ENCODE measurements around the gene ERCC5.

ERCC5 gene

DNA sequence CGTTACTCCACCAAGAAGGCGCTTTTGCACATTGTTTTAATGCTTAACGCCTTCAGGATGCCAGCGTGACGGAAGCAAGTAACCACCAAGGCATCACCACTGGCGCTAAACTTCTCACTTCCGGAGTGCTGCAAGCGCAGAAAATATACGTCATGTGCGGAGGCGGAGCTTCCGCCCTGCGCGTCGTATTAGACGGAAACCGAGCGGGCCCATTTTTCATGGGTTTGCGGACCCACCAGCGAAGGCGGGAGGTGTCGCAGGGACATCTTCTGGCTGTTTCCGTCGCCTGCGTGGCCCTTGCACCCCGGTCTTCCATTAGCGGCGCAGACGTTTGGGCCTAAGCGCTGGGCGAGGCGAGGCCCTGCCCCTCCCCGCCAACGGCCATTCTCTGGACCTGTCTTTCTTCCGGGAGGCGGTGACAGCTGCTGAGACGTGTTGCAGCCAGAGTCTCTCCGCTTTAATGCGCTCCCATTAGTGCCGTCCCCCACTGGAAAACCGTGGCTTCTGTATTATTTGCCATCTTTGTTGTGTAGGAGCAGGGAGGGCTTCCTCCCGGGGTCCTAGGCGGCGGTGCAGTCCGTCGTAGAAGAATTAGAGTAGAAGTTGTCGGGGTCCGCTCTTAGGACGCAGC is at the start of gene ERCC5:
Gene ERCC5, plus strand, starts transcription at position 403 of the 631 bp plus-strand sequence. CDS start 235 bp downstream, outside the sequence.
- DNase-seq, result peak; percentile 98

DNA sequence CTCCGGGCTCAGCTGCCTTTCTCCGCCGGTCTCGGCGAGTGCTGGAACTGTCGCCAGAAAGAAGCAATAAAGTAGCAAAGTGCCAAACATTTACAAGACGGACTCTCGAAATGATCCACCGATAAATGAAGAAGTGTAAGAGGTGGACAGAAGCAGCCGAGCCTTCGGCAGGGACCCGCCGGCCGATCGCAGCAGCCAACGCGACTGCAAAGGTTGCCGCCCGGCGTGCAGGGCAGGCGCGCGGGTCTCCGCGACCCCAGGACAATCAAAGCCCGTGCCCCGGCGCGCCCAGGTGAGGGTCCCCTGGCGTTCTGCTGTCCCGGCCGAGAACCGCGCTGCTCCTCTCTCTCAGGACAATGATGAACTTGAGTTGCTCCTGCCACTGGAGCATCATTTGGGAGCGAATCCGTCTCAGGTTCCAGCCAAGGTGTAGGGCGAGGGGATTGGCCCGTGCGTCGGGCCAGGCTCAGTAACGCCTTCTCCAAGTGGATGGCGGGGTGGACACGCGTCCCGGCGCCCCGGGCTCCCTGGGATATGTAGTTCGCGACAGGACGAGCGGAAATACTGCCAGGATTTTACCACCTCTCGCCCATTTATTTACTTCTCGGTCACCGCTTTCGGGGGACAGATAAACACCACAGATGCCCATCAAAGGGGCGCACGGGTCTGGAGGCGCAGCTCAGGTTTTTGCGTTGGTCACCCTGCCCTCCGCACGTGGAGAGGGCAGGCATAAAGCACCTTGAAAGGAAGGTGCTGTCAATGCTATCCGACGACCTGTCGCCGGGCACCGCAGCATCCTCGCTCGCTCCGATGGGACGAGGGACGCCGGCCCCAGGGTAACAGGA is 47.0 kb upstream of the ERCC5 start, which contains the start of the genes BIVM and POGLUT2:
Gene BIVM, plus strand, starts transcription at position 539 of the 845 bp plus-strand sequence. CDS start 8,149 bp downstream, outside the sequence.
Gene POGLUT2, minus strand, starts transcription at position 396 of the 845 bp plus-strand sequence. Its CDS starts 306 bp downstream, at position 90.
- DNase-seq, result peak; percentile 98

DNA sequence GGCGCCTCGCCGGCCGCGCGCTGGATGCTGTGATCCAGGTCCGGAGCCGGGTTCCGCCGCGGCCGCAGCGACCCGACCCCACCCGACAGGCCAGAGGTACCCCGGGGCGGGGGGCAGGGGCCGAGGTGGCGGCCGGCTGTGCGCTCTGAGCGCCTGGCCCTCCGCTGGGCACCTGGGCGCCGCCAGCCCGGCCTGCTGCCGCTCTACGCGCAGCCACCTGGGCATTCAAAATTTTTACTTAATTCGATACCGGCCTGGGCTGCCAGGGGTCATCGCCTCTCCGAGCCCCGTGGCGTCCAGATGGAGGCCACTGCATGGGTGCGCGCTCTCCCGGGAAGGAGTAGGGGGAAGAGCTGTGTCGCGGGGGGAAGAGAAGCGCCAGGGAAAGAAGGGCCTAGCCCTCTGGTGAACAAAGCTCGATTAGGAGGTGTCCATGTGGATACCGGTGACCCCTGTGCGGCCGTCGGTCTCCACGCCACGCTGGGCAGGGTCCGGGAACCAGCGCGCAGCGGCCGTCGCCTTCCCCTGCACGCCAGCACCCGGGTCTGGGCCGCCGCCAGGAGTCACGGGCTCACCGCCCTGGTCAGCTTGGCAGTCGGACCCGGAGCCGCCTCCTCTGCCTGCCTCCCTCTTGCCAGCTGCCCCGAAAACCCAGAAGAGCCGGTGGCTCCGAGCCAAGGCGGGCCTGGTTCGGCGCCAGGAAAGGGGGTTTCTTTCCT is 46.2 kb upstream of the ERCC5 start:
- DNase-seq, result peak; percentile 75

DNA sequence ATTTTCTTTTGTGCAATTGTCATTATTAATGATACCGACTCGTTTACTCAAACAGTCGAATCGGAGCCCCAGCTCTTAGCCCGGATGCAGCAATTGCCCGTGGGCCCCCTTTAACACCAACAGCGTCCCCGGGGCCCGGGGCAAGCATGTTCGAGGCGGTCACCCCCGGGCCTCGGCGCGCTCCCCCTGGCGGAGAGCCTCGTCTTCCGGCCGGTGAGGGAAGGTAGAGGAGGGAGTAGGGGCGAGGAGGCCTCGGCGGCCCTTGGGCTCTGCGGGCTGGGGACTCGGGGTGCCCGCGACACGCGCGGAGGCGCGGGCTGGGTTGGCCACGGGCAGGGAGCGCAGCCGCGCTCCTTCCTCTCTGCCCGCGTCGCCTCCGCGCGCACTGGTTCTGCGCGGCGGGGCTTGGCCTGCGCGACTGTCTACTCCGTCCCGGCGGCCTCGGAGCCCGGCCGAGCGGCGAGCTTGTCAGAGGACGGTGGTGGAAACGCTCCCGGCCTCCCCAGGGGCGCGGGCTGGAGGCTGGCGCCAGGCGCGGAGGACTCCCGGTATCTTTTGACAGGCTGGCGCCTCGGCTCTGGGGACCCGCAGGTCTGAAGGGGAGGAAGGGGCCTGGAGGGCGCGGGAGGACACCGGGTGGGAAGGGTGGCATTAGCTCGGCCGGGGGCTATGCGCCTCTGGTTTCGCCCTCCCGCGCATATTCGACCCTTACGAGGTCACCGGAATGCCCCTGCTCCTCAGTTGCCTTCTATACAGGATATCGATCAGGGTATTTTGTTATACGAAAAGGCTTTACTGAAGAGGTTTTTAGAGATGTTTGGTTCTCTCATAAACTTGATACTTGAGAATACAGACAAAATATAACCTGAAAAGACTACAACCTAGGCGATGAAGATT is 45.4 kb upstream of the ERCC5 start:
- peak; percentile 89 for DNase-seq

DNA sequence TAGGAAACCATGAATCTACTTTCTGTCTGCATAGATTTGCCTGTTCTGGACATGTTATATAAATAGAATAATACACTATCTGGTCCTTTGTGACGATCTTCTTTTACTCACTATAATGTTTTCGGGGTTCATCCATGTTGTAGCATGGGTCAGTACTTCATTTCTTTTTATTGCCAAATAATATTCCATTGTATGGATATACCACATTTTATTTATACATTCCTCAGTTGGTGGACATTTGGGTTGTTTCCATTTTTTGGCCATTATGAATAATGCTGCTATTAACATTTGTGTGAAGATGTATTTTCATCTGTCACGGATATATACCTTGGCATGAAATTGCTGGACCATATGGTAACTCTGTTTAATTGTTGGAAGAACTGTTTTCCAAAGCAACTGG is 40.2 kb upstream of the ERCC5 start:
- no peak for DNase-seq

DNA sequence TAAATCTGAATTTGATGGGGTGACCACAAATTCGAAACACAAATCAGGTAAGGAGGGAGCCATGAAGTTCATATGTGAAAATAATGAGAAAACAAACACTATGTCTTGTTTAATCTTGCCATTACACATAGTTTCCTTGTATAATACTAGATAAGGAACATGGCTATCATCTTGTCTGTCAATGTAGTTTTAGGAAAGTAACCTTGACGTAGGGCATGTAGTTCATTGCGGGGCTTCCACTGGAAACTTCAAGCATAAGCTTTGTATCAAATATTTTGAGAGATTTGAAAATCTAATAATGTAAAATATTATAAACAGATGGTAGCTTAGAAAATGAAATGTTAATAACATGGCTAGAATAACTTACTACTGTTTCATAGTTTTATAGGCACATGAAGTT is 38.1 kb upstream of the ERCC5 start:
- DNase-seq, result no peak

DNA sequence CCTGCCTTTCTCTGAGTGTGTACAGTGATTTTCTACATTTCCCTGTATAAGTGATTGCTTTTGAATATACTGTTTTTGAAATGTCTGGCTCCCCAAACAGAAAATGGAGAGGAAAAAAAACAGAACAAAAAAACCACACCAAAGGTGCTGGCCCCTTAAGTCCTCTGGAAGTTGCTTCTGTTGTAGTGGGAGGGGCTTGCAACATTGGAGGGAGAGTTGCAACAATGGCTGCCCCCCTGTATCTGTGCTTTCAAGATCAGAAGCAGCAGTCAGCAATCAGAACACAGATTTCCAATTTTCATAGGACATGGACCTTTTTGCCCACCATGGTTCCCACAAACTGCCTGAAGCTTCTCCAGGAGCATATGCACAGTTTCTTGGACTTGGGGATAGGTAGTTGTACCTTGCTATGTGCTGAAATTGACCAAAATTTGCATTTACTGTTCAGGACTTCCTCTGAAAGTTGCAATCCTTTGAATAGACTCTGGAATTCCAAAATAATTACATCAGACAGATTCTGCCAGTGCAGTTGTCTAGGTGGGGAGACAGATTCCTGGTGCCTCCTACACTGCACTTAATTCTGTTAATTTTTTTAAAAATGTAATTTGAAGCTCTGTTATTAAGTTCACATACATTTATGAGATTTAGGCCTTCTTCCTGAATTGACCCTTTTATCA is 33.1 kb upstream of the ERCC5 start:
- DNase-seq, result no peak

DNA sequence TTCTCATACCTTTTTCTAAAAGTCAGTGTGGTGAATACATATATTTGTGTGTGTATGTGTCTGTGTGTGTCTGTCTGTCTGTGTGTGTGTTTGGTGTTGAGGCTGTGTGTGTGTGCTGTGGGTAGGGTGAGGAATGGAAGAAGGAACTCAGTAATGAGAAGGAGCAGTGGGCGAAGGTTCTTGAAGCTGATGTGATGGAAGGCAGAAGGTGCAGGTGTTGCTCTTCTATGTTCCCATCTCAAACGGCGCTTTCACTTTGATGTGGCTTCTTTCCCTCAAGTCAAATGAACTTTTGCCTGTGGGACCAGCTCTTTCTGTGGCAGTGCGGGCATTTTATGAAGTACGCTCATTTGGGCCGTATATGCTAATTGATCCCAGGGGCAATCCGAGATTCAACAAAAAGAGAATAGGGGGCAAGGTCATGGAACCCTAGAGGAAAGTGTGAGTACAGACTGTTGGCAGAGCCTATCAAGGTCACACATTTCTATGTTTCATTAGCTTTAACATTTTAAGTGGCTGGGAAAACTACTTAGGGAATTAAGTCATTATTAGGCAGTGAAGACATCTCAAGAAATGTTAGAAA is 31.7 kb upstream of the ERCC5 start:
- DNase-seq, result no peak

DNA sequence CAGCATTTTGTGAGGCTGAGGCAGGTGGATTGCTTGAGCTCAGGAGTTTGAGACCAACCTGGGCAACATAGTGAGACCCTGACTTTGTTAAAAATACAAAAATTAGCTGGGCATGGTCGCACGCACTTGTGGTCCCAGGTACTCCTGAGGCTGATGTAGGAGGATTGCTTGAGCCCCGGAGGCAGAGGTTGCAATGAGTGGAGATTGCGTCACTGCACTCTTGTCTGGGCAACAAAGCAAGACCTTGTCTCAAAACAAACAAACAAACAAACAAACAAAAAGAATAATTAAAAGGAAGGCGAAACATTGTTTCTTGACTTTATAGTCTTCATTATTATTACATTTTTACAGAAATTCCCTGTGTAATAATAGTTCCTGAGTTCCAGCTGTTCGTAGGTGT is 31.0 kb upstream of the ERCC5 start:
- no peak for DNase-seq

DNA sequence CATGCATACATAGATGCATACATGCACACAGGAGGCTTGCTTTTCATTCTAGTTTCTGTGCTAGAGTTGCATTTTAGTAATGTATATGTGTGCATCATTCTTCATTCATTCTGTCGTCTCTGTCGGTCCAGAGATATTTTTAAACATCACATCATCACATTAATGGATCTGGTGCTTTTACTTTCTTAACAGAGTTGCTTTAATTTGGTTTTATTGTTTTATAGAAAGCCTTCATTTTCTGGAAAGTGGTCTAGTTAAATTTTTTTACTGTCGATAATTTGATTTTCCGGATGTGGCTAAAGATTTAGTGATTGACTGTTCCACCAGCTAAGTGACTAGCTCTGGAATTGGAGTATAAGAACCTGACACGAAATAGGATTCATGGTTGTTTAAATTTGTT is 30.0 kb upstream of the ERCC5 start:
- no peak for DNase-seq

DNA sequence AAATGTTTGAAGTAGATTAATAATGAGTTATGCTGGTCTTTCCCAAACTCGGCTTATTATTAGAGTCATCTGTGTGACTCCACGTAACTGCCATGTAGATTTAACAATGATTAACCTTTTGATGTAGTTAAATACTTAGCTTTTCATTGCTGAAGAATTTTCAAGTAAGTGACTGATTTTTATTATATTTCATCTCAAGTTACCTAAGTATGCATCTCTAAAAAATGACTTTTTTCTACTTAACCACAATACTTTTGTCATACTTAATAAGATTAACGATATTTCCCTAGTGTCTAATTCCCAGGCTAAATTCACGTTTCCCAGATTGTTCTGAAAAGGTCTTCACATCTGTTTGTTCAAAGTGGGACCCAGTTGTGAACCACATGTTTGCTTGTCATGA is 29.1 kb upstream of the ERCC5 start:
- DNase-seq, result no peak

DNA sequence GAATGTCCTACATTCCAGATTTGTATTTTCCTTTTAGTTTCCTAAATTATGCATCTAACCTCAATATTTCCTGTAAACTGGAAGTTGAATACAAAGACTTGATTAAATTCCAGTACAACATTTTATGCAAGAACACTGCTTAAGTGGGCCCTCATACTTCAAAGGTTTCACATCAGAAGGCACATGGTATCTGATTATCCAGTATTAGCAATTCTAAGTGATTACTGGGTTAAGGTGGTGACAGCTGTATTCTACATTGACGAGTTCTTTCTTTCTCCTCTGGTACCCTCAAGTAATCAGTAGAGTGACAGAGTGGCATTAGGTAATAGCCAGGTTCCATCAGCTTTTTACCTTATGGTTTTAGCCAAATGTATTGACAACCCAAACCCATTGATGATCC is 28.6 kb upstream of the ERCC5 start:
- no peak for DNase-seq

DNA sequence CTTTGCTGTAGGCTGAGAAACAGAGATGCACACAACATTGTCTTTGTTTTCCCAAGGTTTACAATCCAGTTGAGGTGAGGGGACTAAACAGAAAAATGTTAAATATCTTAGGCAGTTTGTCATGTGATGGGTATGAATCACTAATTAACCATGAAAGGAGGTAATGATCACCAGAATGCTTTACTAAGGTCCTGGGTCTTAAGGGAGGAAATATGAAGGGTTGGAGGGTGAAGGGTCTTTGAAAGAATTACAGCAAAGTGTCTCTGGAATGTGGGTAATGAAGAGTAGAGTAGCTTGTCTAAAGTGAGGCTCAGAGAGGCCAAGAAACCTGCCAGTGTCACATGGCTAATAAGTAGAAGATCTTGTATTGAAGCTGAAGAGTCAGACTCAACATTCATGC is 27.9 kb upstream of the ERCC5 start:
- no peak for DNase-seq

DNA sequence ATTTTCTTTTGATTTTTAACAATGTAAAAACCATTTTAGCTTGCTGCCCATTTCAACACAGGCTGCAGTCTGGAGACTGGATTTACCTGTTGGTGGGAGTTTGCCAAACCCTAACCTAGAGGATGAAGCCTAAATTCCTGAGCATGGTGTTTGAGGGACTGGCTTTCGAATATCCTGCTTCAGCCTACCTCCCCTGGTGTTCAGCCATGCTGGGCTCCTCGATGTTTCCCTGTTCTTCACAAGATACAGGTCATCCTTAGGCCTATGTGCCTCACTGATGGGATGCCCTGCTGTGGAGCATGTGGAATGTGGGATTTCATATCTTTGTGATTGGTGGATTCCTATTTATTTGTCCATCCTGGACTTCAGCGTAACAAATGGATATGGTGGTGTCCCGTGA is 20.4 kb upstream of the ERCC5 start:
- no peak for DNase-seq

DNA sequence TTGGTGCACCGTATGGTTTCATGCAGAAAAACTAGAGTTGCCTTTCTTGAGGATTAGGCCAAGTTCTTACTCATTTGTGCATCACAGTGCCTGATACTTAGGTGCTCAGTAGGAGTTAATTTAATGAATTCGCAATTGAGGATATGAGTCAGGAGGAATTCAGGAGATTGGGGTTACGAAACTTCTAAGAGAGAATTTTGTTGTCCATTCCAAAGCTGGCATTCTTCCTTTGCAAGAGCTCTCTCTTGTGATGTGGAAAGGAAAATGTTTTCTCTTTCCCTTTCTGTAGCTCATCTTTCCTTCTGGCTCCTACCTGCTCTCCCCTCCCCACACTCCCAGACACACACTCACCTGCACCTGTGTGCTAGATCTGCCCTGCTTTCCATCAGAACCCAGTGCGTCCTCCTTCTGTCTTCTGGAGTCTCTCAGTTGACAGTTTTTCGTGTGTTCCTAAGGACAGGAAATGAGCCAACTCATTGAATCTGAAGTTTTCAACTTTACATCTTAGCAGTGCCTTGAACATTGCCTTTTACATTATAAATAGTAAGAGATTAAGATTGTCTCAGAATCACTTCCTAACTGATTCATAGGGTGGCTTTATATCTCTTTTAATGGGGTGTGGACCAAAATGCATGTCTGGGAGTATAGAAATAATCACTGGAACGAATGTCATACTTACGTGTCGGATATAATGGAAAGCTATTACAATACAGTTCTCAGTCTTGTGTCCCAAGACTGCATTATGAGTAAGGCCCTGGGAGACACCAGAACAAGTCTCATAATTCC is 19.7 kb upstream of the ERCC5 start:
- DNase-seq, result no peak

DNA sequence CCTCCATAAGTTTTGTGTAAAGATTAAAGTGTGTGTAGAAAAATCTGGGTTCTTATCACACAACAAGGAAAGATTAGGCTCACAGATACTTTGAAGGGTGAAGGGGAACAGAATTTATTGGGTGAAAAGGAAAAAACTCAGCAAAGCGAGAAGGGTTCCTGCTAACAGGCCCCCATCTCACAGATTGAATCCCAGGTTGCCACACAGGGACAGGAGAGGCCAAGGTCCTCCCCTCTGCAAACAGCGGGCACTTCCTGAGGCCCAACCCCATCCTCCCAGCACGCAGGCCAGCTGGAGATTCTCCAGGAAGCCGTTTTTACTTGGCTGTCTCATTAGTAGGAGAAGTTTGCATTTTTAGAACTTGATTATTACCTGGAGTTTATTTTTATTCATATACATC is 15.2 kb upstream of the ERCC5 start:
- no peak for DNase-seq

DNA sequence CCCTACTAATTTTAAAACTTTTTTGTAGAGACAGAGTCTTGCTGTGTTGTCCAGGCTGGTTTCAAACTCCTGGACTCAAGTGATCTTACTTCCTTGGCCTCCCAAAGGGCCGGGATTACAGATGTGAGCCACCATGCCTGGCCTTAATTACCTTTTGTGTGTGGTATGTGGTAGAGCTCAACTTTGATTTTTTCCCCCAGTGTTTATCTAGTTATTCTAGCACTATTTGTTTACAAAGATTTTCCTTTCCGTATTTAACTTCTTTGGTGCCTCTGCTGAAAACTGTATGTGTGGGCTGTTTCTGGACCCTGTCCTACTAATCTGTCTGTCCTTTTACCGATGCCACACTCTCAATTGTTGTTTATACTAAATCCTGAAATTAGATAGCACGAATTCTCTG is 9.4 kb upstream of the ERCC5 start:
- no peak for DNase-seq

DNA sequence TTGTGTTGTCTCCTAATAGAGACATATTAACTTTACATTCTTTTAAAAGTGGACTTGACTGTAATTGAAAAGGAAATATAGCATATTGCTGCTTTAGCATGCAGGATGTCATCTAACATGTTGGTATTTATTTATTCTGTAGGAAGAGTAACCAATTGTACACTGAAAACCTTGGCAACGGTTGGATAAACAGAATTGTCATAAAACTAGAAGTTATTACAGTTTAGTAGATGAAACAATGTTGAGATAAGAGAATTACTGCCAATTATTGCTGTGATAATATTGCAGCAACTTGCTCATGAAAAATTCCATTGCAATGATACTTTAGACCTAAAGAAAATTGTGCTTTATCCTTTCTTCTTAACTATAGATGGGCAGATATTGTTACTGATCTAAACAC is 7.6 kb upstream of the ERCC5 start:
- DNase-seq, result no peak

DNA sequence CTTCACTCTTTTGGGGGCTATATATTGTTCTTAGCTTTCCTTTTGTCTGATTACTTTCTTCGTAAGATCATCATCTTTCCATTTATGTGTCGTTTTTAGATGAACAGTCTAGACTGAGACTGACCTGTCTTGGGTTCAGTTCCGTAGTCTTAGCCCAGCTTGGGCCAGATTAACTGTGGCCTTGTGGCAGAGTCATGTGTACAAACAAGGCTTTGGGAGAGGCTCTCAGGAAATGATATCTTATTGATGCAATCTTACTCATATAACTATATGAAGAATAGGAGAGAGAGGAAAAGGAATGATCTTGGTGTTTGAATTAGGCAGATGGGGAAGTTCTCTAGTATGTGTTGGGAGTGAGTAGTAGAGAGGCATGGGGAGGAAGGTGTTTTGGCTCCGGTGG is 6.8 kb upstream of the ERCC5 start:
- no peak for DNase-seq

DNA sequence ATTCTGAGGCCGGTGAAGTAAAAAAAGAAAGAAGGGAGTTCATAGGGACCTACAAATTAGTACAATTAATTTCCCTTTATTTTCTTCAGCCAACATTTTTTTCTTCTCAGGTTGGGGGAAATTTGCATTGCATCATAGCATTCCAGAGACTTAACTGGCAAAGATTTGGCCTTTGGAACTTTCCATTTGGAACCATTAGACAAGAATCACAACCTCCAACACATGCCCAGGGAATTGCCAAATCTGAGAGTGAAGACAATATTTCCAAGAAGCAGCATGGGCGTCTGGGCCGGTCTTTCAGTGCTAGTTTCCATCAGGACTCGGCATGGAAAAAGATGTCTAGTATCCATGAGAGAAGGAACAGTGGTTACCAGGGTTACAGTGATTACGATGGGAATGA is 6.4 kb upstream of the ERCC5 start:
- DNase-seq, result no peak

DNA sequence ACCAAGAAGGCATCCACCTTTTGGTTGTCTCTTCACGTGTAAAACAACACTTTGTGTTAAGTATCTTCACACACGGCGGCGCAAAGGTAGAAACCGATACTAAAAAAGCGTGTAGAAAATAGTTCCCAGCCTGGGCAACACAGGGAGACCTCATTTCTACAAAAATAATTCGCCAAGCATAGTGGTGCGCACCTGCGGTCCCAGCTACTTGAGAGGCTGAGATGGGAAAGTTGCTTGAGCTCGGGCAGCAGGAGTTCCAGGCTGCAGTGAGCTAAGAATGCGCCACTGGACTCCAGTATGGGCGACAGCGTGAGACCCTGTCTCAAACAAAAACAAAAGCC is 573 bp upstream of the ERCC5 start:
- no peak for DNase-seq
